ENCODE data around the gene INSRR. TPM values are rescaled to one million over a fixed set of nuclear protein-coding genes. Genes with fewer than 3 reads are reported as not detected.

INSRR gene
- total and polyA plus RNA-seq, 10 donors, result under 0.01 to 0.09 (median 0.09) TPM; not detected in 6

GRCh38 chr1:156865865-156866248, 6.9 kb upstream of the INSRR start:
- WGBS, 5 donors, result 79 to 96% (median 89%) methylated on average over 4 of the region's 4 CpGs
- H3K4me1 ChIP-seq, result peaks cover 4 to 17% (median 6%) of the 10 kb centered on the region in 6 donors
- no peak overlapping the region for H3K27ac ChIP-seq
- H3K27me3 ChIP-seq (replicated peaks in 1 of 7), result peaks cover 4 to 78% (median 28%) of the 10 kb centered on the region in 7 donors
- no peak overlapping the region for H3K4me3 ChIP-seq
- DNase-seq, result no peak
- no peaks in the 10 kb centered on the region for H3K36me3 ChIP-seq
- intact Hi-C loops (cut with DNase I; ENCODE audit: low total_unique reads), result no loop called here
- H3K9me3 ChIP-seq, result no peaks in the 10 kb centered on the region
- TF ChIP-seq POLR2AphosphoS5 (IDR thresholded peaks at IDR 0.05) (no peak), POLR2A (IDR thresholded peaks at IDR 0.05) (no peak), CTCF (IDR thresholded peaks at IDR 0.05 in 8 of 11, conservative IDR thresholded peaks at IDR 0.05 in 3 of 11) (no peak)

- whole genome bisulfite sequencing, 5 donors, result 84 to 90% (median 85%) methylated on average over 9 of the region's 9 CpGs
Observed at GRCh38 chr1:156865258-156865657, 6.3 kb upstream of the INSRR start.

GRCh38 chr1:156864796-156865195, 5.9 kb upstream of the INSRR start:
- DNase-seq, result no peak

More at GRCh38 chr1:156865258-156865657, 6.3 kb upstream of the INSRR start:
- Histone ChIP-seq H3K4me1 (peaks cover 9 to 23% (median 12%) of the 10 kb centered on the region in 6 donors), H3K9me3 (no peaks in the 10 kb centered on the region), H3K4me3 (no peak overlapping the region), H3K27me3 (replicated peaks in 1 of 7) (peaks cover 4 to 84% (median 34%) of the 10 kb centered on the region in 7 donors), H3K36me3 (no peaks in the 10 kb centered on the region), H3K27ac (no peak overlapping the region)
- TF ChIP-seq CTCF (IDR thresholded peaks at IDR 0.05 in 8 of 11, conservative IDR thresholded peaks at IDR 0.05 in 3 of 11) (no peak), POLR2A (IDR thresholded peaks at IDR 0.05) (no peak), POLR2AphosphoS5 (IDR thresholded peaks at IDR 0.05) (no peak)
- no peak for DNase-seq
- intact Hi-C loops (cut with DNase I; ENCODE audit: low total_unique reads), result no loop called here

GRCh38 chr1:156863631-156864030, 4.7 kb upstream of the INSRR start:
- no peak overlapping the region for H3K27ac ChIP-seq
- peaks cover 20 to 39% (median 26%) of the 10 kb centered on the region in 6 donors for H3K4me1 ChIP-seq
- TF ChIP-seq CTCF (IDR thresholded peaks at IDR 0.05 in 8 of 11, conservative IDR thresholded peaks at IDR 0.05 in 3 of 11), result no peak
- H3K9me3 ChIP-seq, result no peaks in the 10 kb centered on the region
- 79 to 89% (median 85%) methylated on average over 7 of the region's 7 CpGs for WGBS, 5 donors
- H3K4me3 ChIP-seq, result no peak overlapping the region
- intact Hi-C loops (cut with DNase I; ENCODE audit: low total_unique reads), result no loop called here
- H3K27me3 ChIP-seq (replicated peaks in 1 of 7), result peaks cover 7 to 96% (median 49%) of the 10 kb centered on the region in 7 donors
- no peaks in the 10 kb centered on the region for H3K36me3 ChIP-seq
- DNase-seq, result no peak

More at GRCh38 chr1:156864796-156865195, 5.9 kb upstream of the INSRR start:
- intact Hi-C loops (cut with DNase I; ENCODE audit: low total_unique reads), result no loop called here
- H3K4me1 ChIP-seq, result peaks cover 13 to 27% (median 17%) of the 10 kb centered on the region in 6 donors
- peaks cover 4 to 86% (median 37%) of the 10 kb centered on the region in 7 donors for H3K27me3 ChIP-seq (replicated peaks in 1 of 7)
- no peak for TF ChIP-seq POLR2AphosphoS5 (IDR thresholded peaks at IDR 0.05)
- no peak for TF ChIP-seq POLR2A (IDR thresholded peaks at IDR 0.05)
- TF ChIP-seq CTCF (IDR thresholded peaks at IDR 0.05 in 8 of 11, conservative IDR thresholded peaks at IDR 0.05 in 3 of 11), result no peak
- H3K4me3 ChIP-seq, result no peak overlapping the region
- WGBS, 5 donors, result 85 to 95% (median 90%) methylated on average over 4 of the region's 4 CpGs
- no peak overlapping the region for H3K27ac ChIP-seq
- no peaks in the 10 kb centered on the region for H3K9me3 ChIP-seq
- no peaks in the 10 kb centered on the region for H3K36me3 ChIP-seq
